HepG2 (cell line): ENCODE results near the gene PP2D1. TPM values are rescaled to one million over a fixed set of nuclear protein-coding genes. Genes with fewer than 3 reads are reported as not detected.
A peak's percentile ranks its signal among the peaks of the same experiment; 100 is the strongest.

Experiments
- ADNP ChIP-seq: sonication (generic); formaldehyde crosslinking; IDR thresholded peaks from 2 replicates; pipeline ENCODE4 v1.4.0; 2020; ENCODE audit warnings: missing genetic modification reagents
- AKNA ChIP-seq: sonication (generic); formaldehyde crosslinking; IDR thresholded peaks from 2 replicates; pipeline ENCODE4 v1.4.0; 2020; ENCODE audit warnings: missing genetic modification reagents, borderline replicate concordance
- CHD4 ChIP-seq: fragments of 200-600 bp; sonication (generic); IDR thresholded peaks from 2 replicates; pipeline ENCODE4 v1.7.0; 2017; ENCODE audit warnings: mild to moderate bottlenecking, low read length, borderline replicate concordance
- FOXO1 ChIP-seq: sonication (generic); formaldehyde crosslinking; IDR thresholded peaks from 2 replicates; pipeline ENCODE4 v1.4.0; 2020; ENCODE audit warnings: missing genetic modification reagents
- FOXP4 ChIP-seq: sonication (generic); formaldehyde crosslinking; IDR thresholded peaks from 2 replicates; pipeline ENCODE4 v1.4.0; 2020; ENCODE audit warnings: missing genetic modification reagents
- HIVEP1 ChIP-seq: sonication (generic); formaldehyde crosslinking; IDR thresholded peaks from 2 replicates; pipeline ENCODE4 v1.4.0; 2020; ENCODE audit warnings: mild to moderate bottlenecking, missing genetic modification reagents
- KDM1A ChIP-seq: IDR thresholded peaks from 2 replicates; pipeline ENCODE4 v1.6.1; 2016; ENCODE audit warnings: missing compliant biosample characterization
- MED8 ChIP-seq: sonication (generic); formaldehyde crosslinking; IDR thresholded peaks from 2 replicates; pipeline ENCODE4 v1.8.1; 2023; ENCODE audit warnings: mild to moderate bottlenecking, missing genetic modification reagents; ENCODE audit not compliant: insufficient replicate concordance
- NFKBIZ ChIP-seq: IDR thresholded peaks from 2 replicates; pipeline ENCODE4 v1.6.1; 2018; ENCODE audit warnings: missing genetic modification reagents, missing compliant biosample characterization
- REL ChIP-seq: sonication (generic); formaldehyde crosslinking; conservative IDR thresholded peaks from 2 replicates; pipeline ENCODE4 v1.8.0; 2022; ENCODE audit warnings: mild to moderate bottlenecking, missing genetic modification reagents, moderate library complexity
- TIGD3 ChIP-seq: sonication (generic); formaldehyde crosslinking; IDR thresholded peaks from 2 replicates; pipeline ENCODE4 v1.5.1; 2020; ENCODE audit warnings: mild to moderate bottlenecking, missing genetic modification reagents, borderline replicate concordance
- ZBTB3 ChIP-seq: sonication (generic); formaldehyde crosslinking; IDR thresholded peaks from 2 replicates; pipeline ENCODE4 v1.4.0; 2020; ENCODE audit warnings: low read depth, mild to moderate bottlenecking, moderate library complexity, missing genetic modification reagents, borderline replicate concordance
- ZNF18 ChIP-seq: sonication (generic); formaldehyde crosslinking; IDR thresholded peaks from 2 replicates; pipeline ENCODE4 v1.8.0; 2022; ENCODE audit warnings: mild to moderate bottlenecking, missing genetic modification reagents; ENCODE audit not compliant: insufficient replicate concordance
- ZNF207 ChIP-seq: fragments of 450-650 bp; IDR thresholded peaks from 2 replicates; pipeline ENCODE4 v1.6.1; 2016; ENCODE audit warnings: antibody characterized with exemption, borderline replicate concordance
- ZNF292 ChIP-seq: sonication (generic); formaldehyde crosslinking; IDR thresholded peaks from 2 replicates; pipeline ENCODE4 v1.8.1; 2022; ENCODE audit warnings: mild to moderate bottlenecking, low read depth, missing genetic modification reagents, borderline replicate concordance
- ZNF589 ChIP-seq: sonication (generic); formaldehyde crosslinking; conservative IDR thresholded peaks from 2 replicates; pipeline ENCODE4 v1.8.0; 2022; ENCODE audit warnings: mild to moderate bottlenecking, moderate library complexity, missing genetic modification reagents
- ZNF720 ChIP-seq: sonication (generic); formaldehyde crosslinking; IDR thresholded peaks from 2 replicates; pipeline ENCODE4 v1.4.0; 2020; ENCODE audit warnings: missing genetic modification reagents
- ZNF775 ChIP-seq: sonication (generic); formaldehyde crosslinking; IDR thresholded peaks from 2 replicates; pipeline ENCODE4 v1.4.0; 2020; ENCODE audit warnings: missing genetic modification reagents, mild to moderate bottlenecking, moderate library complexity, borderline replicate concordance
- polyA plus RNA-seq, 8 experiments: library from polyadenylated mRNA; depleted of rRNA in 3 of 8; stranded (reverse) in 7 of 8; unstranded in 1 of 8; fragments of >200 nt; fragmentation: Illumina TruSeq in 4 of 8; extraction: Trizol in 4 of 8; gene quantifications; 2 replicates each; pipeline versions ENCODE4 v1.2.1 to v1.2.3, GENCODE V29; 2011 to 2016; ENCODE audit warnings: low read depth in 4 of 8, missing spikeins in 1 of 8, mixed read lengths in 1 of 8; ENCODE audit not compliant: insufficient read depth in 1 of 8
- total RNA-seq, 5 experiments: library from RNA; depleted of rRNA; stranded (reverse); fragments of >200 nt; fragmentation: Illumina TruSeq; extraction: Trizol; gene quantifications; 2 replicates each; pipeline ENCODE4 v1.2.3, GENCODE V29; 2016; ENCODE audit warnings: low read depth in 1 of 5

The PP2D1 gene
- total and polyA plus RNA-seq, 2 of the 13 experiments (the other 11 are each of a cell fraction or from before 2014, with no cell fraction given) = not detected

GRCh38 chr3:20039765-20040547 lies 27.9 kb upstream of the PP2D1 start, which contains the start of gene KAT2B (continued):
- TF ChIP-seq REL (CRISPR knock-in tag) (no peak), TIGD3 (no peak), ZNF720 (no peak), ZNF589 (CRISPR knock-in tag) (no peak), CHD4 (no peak), ZNF292 (CRISPR knock-in tag) (peak; percentile 27; the same call in 1 of the 2 replicates), ZNF207 (no peak), HIVEP1 (CRISPR knock-in tag) (no peak), ZNF18 (no peak), ZNF775 (CRISPR knock-in tag) (no peak), AKNA (CRISPR knock-in tag) (no peak), FOXO1 (peak; percentile 24; the same call in 1 of the 2 replicates), MED8 (CRISPR knock-in tag) (no peak), KDM1A (CRISPR knock-in tag) (no peak), ADNP (CRISPR knock-in tag) (no peak), FOXP4 (CRISPR knock-in tag) (no peak), NFKBIZ (CRISPR knock-in tag) (no peak), ZBTB3 (CRISPR knock-in tag) (no peak)
